H9 (cell line): ENCODE measurements around the gene SERPINE3. TPM values are rescaled to one million over a fixed set of nuclear protein-coding genes. Genes with fewer than 3 reads are reported as not detected.

Source experiments
- DNase-seq: peaks from one replicate; pipeline ENCODE4 v3.0.0-alpha.2; 2017
- H2AFZ ChIP-seq: one replicate; pipeline ENCODE4 v1.6.1; 2013; ENCODE audit warnings: mild to moderate bottlenecking, low read length, control low read depth, moderate library complexity
- H2AK5ac ChIP-seq: 2 replicates; pipeline ENCODE4 v1.6.1; 2013; ENCODE audit warnings: low read length, control low read depth, mixed read lengths; ENCODE audit not compliant: insufficient read length
- H2BK120ac ChIP-seq: one replicate; pipeline ENCODE4 v1.6.1; 2013; ENCODE audit warnings: low read depth, mild to moderate bottlenecking, low read length, control low read depth, inconsistent platforms; ENCODE audit not compliant: poor library complexity, severe bottlenecking
- H2BK12ac ChIP-seq: 2 replicates; pipeline ENCODE4 v1.6.1; 2013; ENCODE audit warnings: low read length, control low read depth, mixed read lengths, low read depth; ENCODE audit not compliant: insufficient read length
- H2BK15ac ChIP-seq: 2 replicates; pipeline ENCODE4 v1.6.1; 2013; ENCODE audit warnings: low read depth, low read length, control low read depth
- H2BK20ac ChIP-seq: one replicate; pipeline ENCODE4 v1.6.1; 2013; ENCODE audit warnings: low read depth, mild to moderate bottlenecking, low read length, control low read depth, inconsistent platforms; ENCODE audit not compliant: poor library complexity, severe bottlenecking
- H2BK5ac ChIP-seq: 2 replicates; pipeline ENCODE4 v1.6.1; 2013; ENCODE audit warnings: low read length, control low read depth, mixed read lengths; ENCODE audit not compliant: insufficient read length
- H3K14ac ChIP-seq: 2 replicates; pipeline ENCODE4 v1.6.1; 2013; ENCODE audit warnings: low read length, control low read depth; ENCODE audit not compliant: insufficient read depth
- H3K18ac ChIP-seq: 2 replicates; pipeline ENCODE4 v1.6.1; 2013; ENCODE audit warnings: low read depth, mild to moderate bottlenecking, mixed read lengths, low read length, control low read depth; ENCODE audit not compliant: insufficient read length
- H3K23ac ChIP-seq: 2 replicates; pipeline ENCODE4 v1.6.1; 2013; ENCODE audit warnings: low read length, control low read depth, mixed read lengths, low read depth; ENCODE audit not compliant: insufficient read length
- H3K23me2 ChIP-seq: 2 replicates; pipeline ENCODE4 v1.6.1; 2013; ENCODE audit warnings: low read depth, mild to moderate bottlenecking, mixed read lengths, low read length, control low read depth; ENCODE audit not compliant: insufficient read length, poor library complexity, severe bottlenecking
- H3K27ac ChIP-seq: 2 replicates; pipeline ENCODE4 v1.5.1; 2013; ENCODE audit warnings: low read length, control low read depth, mixed read lengths, low read depth; ENCODE audit not compliant: insufficient read length
- H3K27me3 ChIP-seq: 2 replicates; pipeline ENCODE4 v1.6.1; 2013; ENCODE audit warnings: low read length, control low read depth, inconsistent platforms; ENCODE audit not compliant: insufficient read depth
- H3K4ac ChIP-seq: 2 replicates; pipeline ENCODE4 v1.6.1; 2013; ENCODE audit warnings: low read depth, mild to moderate bottlenecking, control low read depth, inconsistent platforms, low read length, moderate library complexity
- H3K4me1 ChIP-seq: 2 replicates; pipeline ENCODE4 v1.6.1; 2013; ENCODE audit warnings: low read length, control low read depth, inconsistent platforms; ENCODE audit not compliant: insufficient read depth
- H3K4me2 ChIP-seq: 2 replicates; pipeline ENCODE4 v1.6.1; 2013; ENCODE audit warnings: low read length, control low read depth, mixed read lengths; ENCODE audit not compliant: insufficient read length, insufficient read depth
- H3K56ac ChIP-seq: 2 replicates; pipeline ENCODE4 v1.6.1; 2013; ENCODE audit warnings: low read depth, mild to moderate bottlenecking, mixed read lengths, low read length, control low read depth; ENCODE audit not compliant: insufficient read length
- H3K79me1 ChIP-seq: 2 replicates; pipeline ENCODE4 v1.6.1; 2013; ENCODE audit warnings: low read depth, mild to moderate bottlenecking, moderate library complexity, low read length, control low read depth, inconsistent platforms; ENCODE audit not compliant: insufficient read depth, poor library complexity, severe bottlenecking
- H3K79me2 ChIP-seq: 2 replicates; pipeline ENCODE4 v1.6.1; 2013; ENCODE audit warnings: low read length, control low read depth, inconsistent platforms; ENCODE audit not compliant: insufficient read depth
- H3K9ac ChIP-seq: 2 replicates; pipeline ENCODE4 v1.6.1; 2013; ENCODE audit warnings: low read length, control low read depth, mixed read lengths; ENCODE audit not compliant: insufficient read length; ENCODE audit errors: extremely low read depth
- H3K9me3 ChIP-seq: one replicate; pipeline ENCODE4 v1.6.1; 2013; ENCODE audit warnings: low read depth, low read length, inconsistent platforms; ENCODE audit not compliant: control insufficient read depth
- H3T11ph ChIP-seq: one replicate; pipeline ENCODE4 v1.6.1; 2013; ENCODE audit warnings: mild to moderate bottlenecking, low read length, control low read depth, inconsistent platforms
- H4K20me1 ChIP-seq: one replicate; pipeline ENCODE4 v1.6.1; 2013; ENCODE audit not compliant: control insufficient read depth, insufficient read length, insufficient read depth
- H4K5ac ChIP-seq: 2 replicates; pipeline ENCODE4 v1.6.1; 2013; ENCODE audit warnings: low read depth, mild to moderate bottlenecking, mixed read lengths, low read length, control low read depth; ENCODE audit not compliant: insufficient read length
- H4K8ac ChIP-seq: replicated peaks from 2 replicates; pipeline ENCODE4 v1.6.1; 2013; ENCODE audit warnings: low read length, control low read depth, mixed read lengths, low read depth; ENCODE audit not compliant: insufficient read length
- H4K91ac ChIP-seq: 2 replicates; pipeline ENCODE4 v1.6.1; 2013; ENCODE audit warnings: low read depth, mild to moderate bottlenecking, moderate library complexity, mixed read lengths, low read length, control low read depth; ENCODE audit not compliant: insufficient read length
- H3K27ac Mint-ChIP-seq, 3 experiments: 2 replicates in 2 of 3; 3 replicates in 1 of 3; pipeline ENCODE4 v1.8.0; 2020 to 2021; ENCODE audit warnings: mixed read lengths in 3 of 3, mild to moderate bottlenecking in 1 of 3, moderate library complexity in 1 of 3
- H3K27me3 Mint-ChIP-seq: 2 replicates; pipeline ENCODE4 v1.8.0; 2021; ENCODE audit warnings: low read depth, mild to moderate bottlenecking, moderate library complexity, mixed read lengths
- H3K36me3 Mint-ChIP-seq, 3 experiments: 2 replicates in 2 of 3; 3 replicates in 1 of 3; pipeline ENCODE4 v1.8.0; 2020 to 2021; ENCODE audit warnings: low read depth in 3 of 3, mixed read lengths in 3 of 3; ENCODE audit not compliant: insufficient read depth in 1 of 3
- H3K4me1 Mint-ChIP-seq, 2 experiments: 2 replicates each; pipeline ENCODE4 v1.8.0; 2020; ENCODE audit warnings: mixed read lengths in 2 of 2
- H3K4me3 Mint-ChIP-seq, 2 experiments: 2 replicates in 1 of 2; 3 replicates in 1 of 2; pipeline ENCODE4 v1.8.0; 2020 to 2021; ENCODE audit warnings: mild to moderate bottlenecking in 2 of 2, mixed read lengths in 2 of 2, moderate library complexity in 1 of 2
- H3K9me3 Mint-ChIP-seq, 2 experiments: 2 replicates in 1 of 2; 3 replicates in 1 of 2; pipeline ENCODE4 v1.8.0; 2020; ENCODE audit warnings: mild to moderate bottlenecking in 2 of 2, mixed read lengths in 2 of 2, moderate library complexity in 1 of 2
- WGBS: extraction: QIAGEN DNeasy Blood & Tissue Kit; methylation state at CpG from one replicate; pipeline ENCODE4 v1.1.7; 2013; ENCODE audit warnings: missing lambda C conversion rate, low lambda C conversion rate, mixed read lengths; ENCODE audit not compliant: insufficient read length; ENCODE audit errors: extremely low coverage; 5-methylcytosine and 5-hydroxymethylcytosine counted together
- total RNA-seq: library from RNA; stranded (reverse); gene quantifications from 2 replicates; pipeline ENCODE4 v1.2.1, GENCODE V29; 2021
- TF ChIP-seq, protein P1 (sequence below): fragments of 200-600 bp; sonication (generic); conservative IDR thresholded peaks from 3 replicates; pipeline ENCODE4 v1.8.0; 2021; ENCODE audit warnings: antibody characterized with exemption, mild to moderate bottlenecking

Gene SERPINE3
- total RNA-seq, 1 experiment from 2014 or later, result not detected

DNA sequence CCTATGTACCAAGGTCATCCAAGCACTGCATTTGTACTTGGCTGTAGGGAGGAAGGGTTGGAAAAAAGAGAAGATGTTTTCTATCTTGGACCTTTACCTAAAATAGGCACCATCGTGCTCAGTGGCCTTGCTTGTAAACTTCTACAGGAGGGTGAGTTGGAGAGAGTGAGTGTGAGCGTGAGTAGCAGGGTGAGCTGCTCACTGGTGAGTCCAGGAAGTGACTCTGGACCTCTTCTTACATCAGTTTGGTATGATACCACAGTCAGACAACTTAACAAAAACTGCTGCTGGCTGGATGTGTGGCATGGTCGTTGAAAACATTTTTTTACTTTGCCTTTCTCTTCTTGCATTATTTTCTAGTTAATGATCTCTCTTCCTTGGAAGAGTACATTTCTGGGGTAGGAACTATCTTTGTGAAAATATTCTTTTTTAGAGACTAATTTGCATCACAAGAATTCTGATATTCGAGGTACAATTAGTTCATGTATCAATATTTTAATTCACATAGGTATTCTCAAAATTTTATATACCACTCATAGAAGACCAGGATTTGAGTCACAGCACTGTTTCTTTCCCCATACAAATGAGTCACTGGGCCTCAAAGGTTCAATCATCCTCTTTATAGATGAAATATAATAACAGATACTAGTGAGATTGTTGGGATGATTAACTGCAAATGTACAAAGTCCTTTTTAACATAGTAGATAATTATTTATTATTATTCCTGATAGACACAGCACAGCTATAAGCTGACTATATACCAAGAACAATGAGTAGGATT, 651 bp downstream of the SERPINE3 start:
- WGBS, result no CpG with 5 or more reads among the region's 4 CpGs
- H3K9me3 Mint-ChIP-seq, result no peaks in the 10 kb centered on the region
- no peak overlapping the region for H2BK15ac ChIP-seq
- H3K79me1 ChIP-seq, result no peaks in the 10 kb centered on the region
- H3K79me2 ChIP-seq, result no peaks in the 10 kb centered on the region
- H3K23me2 ChIP-seq, result no peaks in the 10 kb centered on the region
- no peak overlapping the region for H4K8ac ChIP-seq
- no peak overlapping the region for H4K5ac ChIP-seq
- no peaks in the 10 kb centered on the region for H3K36me3 Mint-ChIP-seq
- H3K27me3 Mint-ChIP-seq, result no peaks in the 10 kb centered on the region; the same call in none of the 2 replicates
- H3K27ac ChIP-seq, result no peak overlapping the region
- no peak overlapping the region for H3K4ac ChIP-seq
- H4K91ac ChIP-seq, result no peak overlapping the region
- H3K9me3 ChIP-seq, result no peaks in the 10 kb centered on the region
- TF ChIP-seq, protein P1, sequence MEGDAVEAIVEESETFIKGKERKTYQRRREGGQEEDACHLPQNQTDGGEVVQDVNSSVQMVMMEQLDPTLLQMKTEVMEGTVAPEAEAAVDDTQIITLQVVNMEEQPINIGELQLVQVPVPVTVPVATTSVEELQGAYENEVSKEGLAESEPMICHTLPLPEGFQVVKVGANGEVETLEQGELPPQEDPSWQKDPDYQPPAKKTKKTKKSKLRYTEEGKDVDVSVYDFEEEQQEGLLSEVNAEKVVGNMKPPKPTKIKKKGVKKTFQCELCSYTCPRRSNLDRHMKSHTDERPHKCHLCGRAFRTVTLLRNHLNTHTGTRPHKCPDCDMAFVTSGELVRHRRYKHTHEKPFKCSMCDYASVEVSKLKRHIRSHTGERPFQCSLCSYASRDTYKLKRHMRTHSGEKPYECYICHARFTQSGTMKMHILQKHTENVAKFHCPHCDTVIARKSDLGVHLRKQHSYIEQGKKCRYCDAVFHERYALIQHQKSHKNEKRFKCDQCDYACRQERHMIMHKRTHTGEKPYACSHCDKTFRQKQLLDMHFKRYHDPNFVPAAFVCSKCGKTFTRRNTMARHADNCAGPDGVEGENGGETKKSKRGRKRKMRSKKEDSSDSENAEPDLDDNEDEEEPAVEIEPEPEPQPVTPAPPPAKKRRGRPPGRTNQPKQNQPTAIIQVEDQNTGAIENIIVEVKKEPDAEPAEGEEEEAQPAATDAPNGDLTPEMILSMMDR, result no peak
- no peak overlapping the region for H3K27ac Mint-ChIP-seq
- no peak overlapping the region for H3K14ac ChIP-seq
- H2AK5ac ChIP-seq, result no peak overlapping the region
- H2AFZ ChIP-seq, result no peak overlapping the region
- H4K20me1 ChIP-seq, result no peaks in the 10 kb centered on the region
- H3K9ac ChIP-seq, result no peak overlapping the region
- no peak for DNase-seq
- no peak overlapping the region for H3K23ac ChIP-seq
- H3K27me3 ChIP-seq, result no peaks in the 10 kb centered on the region
- H3K4me3 Mint-ChIP-seq, result no peak overlapping the region
- no peak overlapping the region for H2BK12ac ChIP-seq
- no peak overlapping the region for H2BK120ac ChIP-seq
- H3K4me1 ChIP-seq, result no peaks in the 10 kb centered on the region; the same call in 1 of the 2 replicates
- H3K4me2 ChIP-seq, result no peak overlapping the region
- no peak overlapping the region for H2BK5ac ChIP-seq
- H3K18ac ChIP-seq, result no peak overlapping the region
- peaks cover 20 to 31% of the 10 kb centered on the region in 2 experiments for H3K4me1 Mint-ChIP-seq
- H3K56ac ChIP-seq, result no peak overlapping the region
- no peak overlapping the region for H3T11ph ChIP-seq
- H2BK20ac ChIP-seq, result no peak overlapping the region
